GM18868 (cell line): ENCODE measurements around the gene RP9.

Experiments used
- ATAC-seq: cut with Tn5 transposase; IDR thresholded peaks from one replicate; pipeline ENCODE4 v1.9.1; 2021; ENCODE audit warnings: mild to moderate bottlenecking, moderate library complexity; ENCODE audit not compliant: unreplicated experiment

Gene RP9

DNA sequence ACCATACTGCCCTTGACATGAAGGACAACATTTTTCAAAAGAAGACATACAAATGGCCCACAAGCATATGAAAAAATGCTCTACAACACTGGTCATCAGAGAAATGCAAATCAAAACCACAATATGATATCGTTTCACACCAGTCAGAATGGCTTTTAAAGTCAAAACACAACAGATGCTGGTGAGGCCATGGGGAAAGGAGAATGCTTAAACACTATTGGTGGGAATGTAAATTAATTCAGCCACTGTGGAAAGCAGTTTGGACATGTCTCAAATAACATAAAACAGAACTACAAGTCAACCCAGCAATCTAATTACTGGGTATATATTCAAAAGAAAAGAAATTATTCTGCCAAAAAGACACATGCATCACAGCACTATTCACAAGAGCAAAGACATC is 42.4 kb downstream of the RP9 start:
- ATAC-seq = no peak

DNA sequence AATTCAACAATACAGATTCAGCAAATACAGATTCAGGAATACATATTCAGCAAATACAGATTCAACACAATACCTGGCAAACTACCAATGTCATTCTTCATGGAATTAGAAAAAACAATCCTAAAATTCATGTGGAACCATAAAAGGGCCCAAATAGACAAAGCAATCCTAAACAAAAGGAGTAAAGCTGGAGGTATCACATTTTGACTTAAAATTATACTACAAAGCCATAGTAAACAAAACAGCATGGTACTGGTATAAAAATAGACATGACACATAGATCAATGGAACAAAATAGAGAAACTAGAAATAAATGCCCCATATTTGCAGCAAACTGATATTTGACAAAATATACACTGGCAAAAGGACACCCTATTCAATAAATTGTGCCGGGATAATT is 43.2 kb downstream of the RP9 start:
- no peak for ATAC-seq

DNA sequence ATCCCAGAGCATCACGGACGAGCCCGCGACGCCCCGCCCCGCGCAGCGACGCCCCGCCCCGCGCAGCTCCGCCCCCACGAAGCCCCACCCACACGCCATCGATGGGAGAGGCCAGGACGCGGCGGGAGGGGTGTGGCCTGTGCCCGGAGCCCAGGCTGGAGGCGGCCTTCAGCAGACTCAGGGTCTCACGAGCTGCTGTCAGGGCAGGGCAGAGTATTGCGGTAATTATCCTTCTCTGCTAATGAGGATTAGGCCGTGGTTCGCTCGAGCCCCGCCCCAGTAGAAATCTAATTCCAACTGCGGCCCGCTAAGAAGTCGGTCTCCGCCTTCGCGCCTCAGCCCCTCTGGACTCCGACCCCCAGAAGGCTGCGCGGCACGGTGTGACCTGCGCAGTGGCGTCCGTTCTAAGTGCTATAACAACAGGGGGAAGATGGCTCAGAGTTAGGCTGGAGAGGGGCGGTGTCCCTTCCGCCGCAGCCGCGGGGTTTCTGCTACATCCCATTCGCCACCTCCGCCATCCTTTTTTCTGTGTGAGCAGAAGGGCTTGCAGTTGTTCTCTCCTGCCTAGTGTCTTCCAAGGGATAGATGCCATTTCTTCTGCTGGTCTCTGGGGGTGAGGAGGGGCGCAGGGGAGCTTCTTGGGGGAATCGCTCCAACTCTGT is 46.3 kb downstream of the RP9 start:
- peak; percentile 96 for ATAC-seq

- peak; percentile 5 for ATAC-seq
These were observed 47.0 kb downstream of the RP9 start, which contains the start of gene NT5C3A for GRCh38 chr7:33062023-33062781. Gene NT5C3A (minus strand): TSS chr7:33062776. CDS start chr7:33062705, 71 bp downstream.

- no peak for ATAC-seq
These were observed 47.8 kb downstream of the RP9 start for GRCh38 chr7:33061282-33061937.

GRCh38 chr7:33059635-33060034 is 49.6 kb downstream of the RP9 start:
- no peak for ATAC-seq

DNA sequence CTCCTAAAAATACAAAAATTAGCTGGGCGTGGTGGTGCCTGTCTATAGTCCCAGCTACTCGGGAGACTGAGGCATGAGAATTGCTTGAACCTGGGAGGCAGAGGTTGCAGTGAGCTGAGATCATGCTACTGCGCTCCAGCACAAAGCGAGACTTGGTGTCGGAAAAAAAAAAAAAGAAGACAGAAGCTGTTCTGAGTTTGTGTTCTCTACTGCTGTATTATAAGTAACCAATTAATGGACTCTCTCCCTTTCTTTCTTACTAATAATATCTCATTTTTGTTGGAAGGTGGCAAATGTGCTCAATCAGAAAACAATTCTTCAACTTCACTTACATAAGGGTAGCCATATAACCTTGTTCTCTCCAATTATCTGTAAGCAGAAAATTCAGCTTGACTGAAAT is 54.0 kb downstream of the RP9 start:
- ATAC-seq = no peak

DNA sequence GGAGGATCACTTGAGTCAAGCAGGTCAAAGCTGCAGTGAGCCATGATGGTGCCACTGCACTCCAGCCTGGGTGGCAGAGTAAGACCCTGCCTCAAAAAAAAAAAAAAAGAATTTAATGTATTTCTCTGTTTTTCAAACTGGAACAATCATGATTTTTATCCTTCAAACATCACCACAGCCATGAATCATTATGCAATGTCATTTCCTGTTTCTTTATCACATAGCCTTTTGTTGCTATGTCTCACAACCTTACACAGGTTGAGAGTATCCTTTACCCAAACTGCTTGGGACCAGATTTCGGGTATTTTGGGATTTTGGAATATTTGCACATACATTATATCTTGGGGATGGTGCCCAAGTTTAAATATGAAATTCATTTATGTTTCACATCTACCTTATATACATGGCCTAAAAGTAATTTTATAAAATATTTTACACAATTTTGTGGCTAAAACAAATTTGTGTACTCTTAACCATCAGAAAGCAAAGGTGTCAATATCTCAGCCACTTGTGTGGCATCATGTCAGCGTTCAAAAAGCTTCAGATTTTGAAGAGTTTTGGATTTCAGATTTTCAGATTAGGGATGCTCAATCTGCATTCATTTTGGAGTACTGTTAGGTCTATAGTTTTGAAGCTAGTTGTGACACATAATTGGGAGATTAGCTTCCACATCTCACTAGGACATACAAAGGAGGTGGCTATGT is 54.8 kb downstream of the RP9 start:
- ATAC-seq = peak; percentile 38

GRCh38 chr7:33053721-33054120 is 55.5 kb downstream of the RP9 start:
- ATAC-seq = no peak

- peak; percentile 68 for ATAC-seq
These were observed 58.5 kb downstream of the RP9 start for GRCh38 chr7:33050535-33051318.

DNA sequence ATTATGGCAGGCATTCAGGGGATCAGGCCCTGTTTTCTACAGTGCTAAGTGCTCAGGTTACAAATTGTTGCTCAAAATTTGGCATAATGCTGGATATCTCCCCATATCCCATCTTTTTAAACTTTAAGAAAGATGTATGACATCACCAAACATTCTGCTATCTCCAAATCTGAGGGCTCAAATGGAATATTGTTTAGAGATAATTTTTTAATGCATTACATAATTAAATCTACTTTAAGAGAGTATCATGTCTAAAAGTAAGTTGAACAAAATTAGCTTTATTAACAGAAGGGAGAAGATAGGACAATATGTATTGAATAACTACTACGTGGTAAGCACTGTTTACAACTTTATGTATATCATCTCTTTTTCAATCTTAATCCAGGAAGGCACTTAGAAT is 60.5 kb downstream of the RP9 start:
- ATAC-seq = no peak

- ATAC-seq = no peak
These were observed 60.9 kb downstream of the RP9 start for GRCh38 chr7:33048257-33048656.

- ATAC-seq = no peak
These were observed 64.2 kb downstream of the RP9 start for GRCh38 chr7:33044986-33045385.
